DND-41 (cell line): Measurements from ENCODE around the gene TBRG1.

Source experiments
- ATAC-seq: fragments of 200-7000 bp; cut with Tn5 transposase; 3 replicates; pipeline ENCODE4 v1.9.1; 2021; ENCODE audit warnings: low read depth; ENCODE audit not compliant: insufficient read depth
- DNase-seq: peaks from one replicate; pipeline ENCODE4 v3.0.0-alpha.2; 2020
- H2AFZ ChIP-seq: 2 replicates; pipeline ENCODE4 v1.6.0; 2012; ENCODE audit warnings: low read depth, low read length
- H3K27ac ChIP-seq: 2 replicates; pipeline ENCODE4 v1.5.1; 2012; ENCODE audit warnings: low read length, inconsistent platforms
- H3K27me3 ChIP-seq: fragments of 200-600 bp; sonication (generic); 2 replicates; pipeline ENCODE4 v1.6.0; 2012; ENCODE audit warnings: low read length, mild to moderate bottlenecking, inconsistent platforms; ENCODE audit not compliant: insufficient read depth, poor library complexity
- H3K36me3 ChIP-seq: 2 replicates; pipeline ENCODE4 v1.5.1; 2012; ENCODE audit warnings: low read length, inconsistent platforms; ENCODE audit not compliant: insufficient read depth
- H3K4me1 ChIP-seq: 2 replicates; pipeline ENCODE4 v1.5.1; 2012; ENCODE audit warnings: mild to moderate bottlenecking, low read length; ENCODE audit not compliant: insufficient read depth
- H3K4me2 ChIP-seq: 2 replicates; pipeline ENCODE4 v1.6.0; 2012; ENCODE audit warnings: mild to moderate bottlenecking, moderate library complexity, low read length, inconsistent platforms; ENCODE audit not compliant: insufficient read depth
- H3K4me3 ChIP-seq, 2 experiments: fragments of 200-600 bp in 1 of 2; shearing (Covaris generic) in 1 of 2; 2 replicates each; pipeline ENCODE4 v1.5.1; 2012 to 2016; ENCODE audit warnings: inconsistent platforms in 2 of 2, low read length in 2 of 2, mild to moderate bottlenecking in 2 of 2, low read depth in 1 of 2, moderate library complexity in 1 of 2
- H3K79me2 ChIP-seq: 2 replicates; pipeline ENCODE4 v1.6.0; 2012; ENCODE audit warnings: low read length, inconsistent platforms; ENCODE audit not compliant: insufficient read depth
- H3K9ac ChIP-seq: 2 replicates; pipeline ENCODE4 v1.6.0; 2012; ENCODE audit warnings: low read depth, mild to moderate bottlenecking, inconsistent platforms, low read length, moderate library complexity
- H3K9me3 ChIP-seq: 2 replicates; pipeline ENCODE4 v1.5.1; 2012; ENCODE audit warnings: low read length, moderate library complexity, mild to moderate bottlenecking, inconsistent platforms; ENCODE audit not compliant: insufficient read depth, severe bottlenecking
- H4K20me1 ChIP-seq: 2 replicates; pipeline ENCODE4 v1.6.0; 2012; ENCODE audit warnings: low read length; ENCODE audit not compliant: insufficient read depth
- EZH2 ChIP-seq: IDR thresholded peaks from 3 replicates; pipeline ENCODE4 v1.6.1; 2012; ENCODE audit warnings: borderline replicate concordance, low read depth, mild to moderate bottlenecking, moderate library complexity, low read length, inconsistent platforms; ENCODE audit not compliant: severe bottlenecking
- TF ChIP-seq, protein P1 (sequence below): IDR thresholded peaks from 2 replicates; pipeline ENCODE4 v1.5.1; 2012; ENCODE audit warnings: borderline replicate concordance, low read length, moderate library complexity, mild to moderate bottlenecking; ENCODE audit not compliant: poor library complexity, severe bottlenecking; ENCODE audit errors: extremely low read depth

The TBRG1 gene

DNA sequence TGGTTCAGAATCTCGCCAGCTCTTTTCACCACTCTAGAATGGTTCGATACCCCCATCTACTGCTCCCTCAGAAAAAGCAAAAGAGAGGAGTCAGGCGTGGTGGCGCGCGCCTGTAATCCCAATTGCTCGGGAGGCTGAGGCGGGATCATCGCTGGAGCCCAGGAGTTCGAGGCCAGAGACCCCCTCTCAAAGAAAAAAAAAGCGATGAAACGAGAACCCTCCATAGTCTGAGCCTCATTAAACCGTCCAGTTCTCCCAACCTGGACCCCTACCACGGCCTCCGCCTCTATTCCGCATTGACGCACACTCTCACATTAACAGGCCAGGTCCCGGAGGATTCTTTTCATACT, 51.5 kb downstream of the TBRG1 start:
- Histone ChIP-seq H3K27me3 (no peaks in the 10 kb centered on the region), H3K9ac (no peak overlapping the region), H3K9me3 (no peaks in the 10 kb centered on the region), H2AFZ (no peak overlapping the region), H3K27ac (no peak overlapping the region), H4K20me1 (no peaks in the 10 kb centered on the region), H3K4me3 (no peak overlapping the region), H3K4me2 (no peak overlapping the region), H3K79me2 (no peaks in the 10 kb centered on the region), H3K4me1 (no peaks in the 10 kb centered on the region), H3K36me3 (no peaks in the 10 kb centered on the region)
- TF ChIP-seq EZH2, result no peak
- TF ChIP-seq, protein P1, sequence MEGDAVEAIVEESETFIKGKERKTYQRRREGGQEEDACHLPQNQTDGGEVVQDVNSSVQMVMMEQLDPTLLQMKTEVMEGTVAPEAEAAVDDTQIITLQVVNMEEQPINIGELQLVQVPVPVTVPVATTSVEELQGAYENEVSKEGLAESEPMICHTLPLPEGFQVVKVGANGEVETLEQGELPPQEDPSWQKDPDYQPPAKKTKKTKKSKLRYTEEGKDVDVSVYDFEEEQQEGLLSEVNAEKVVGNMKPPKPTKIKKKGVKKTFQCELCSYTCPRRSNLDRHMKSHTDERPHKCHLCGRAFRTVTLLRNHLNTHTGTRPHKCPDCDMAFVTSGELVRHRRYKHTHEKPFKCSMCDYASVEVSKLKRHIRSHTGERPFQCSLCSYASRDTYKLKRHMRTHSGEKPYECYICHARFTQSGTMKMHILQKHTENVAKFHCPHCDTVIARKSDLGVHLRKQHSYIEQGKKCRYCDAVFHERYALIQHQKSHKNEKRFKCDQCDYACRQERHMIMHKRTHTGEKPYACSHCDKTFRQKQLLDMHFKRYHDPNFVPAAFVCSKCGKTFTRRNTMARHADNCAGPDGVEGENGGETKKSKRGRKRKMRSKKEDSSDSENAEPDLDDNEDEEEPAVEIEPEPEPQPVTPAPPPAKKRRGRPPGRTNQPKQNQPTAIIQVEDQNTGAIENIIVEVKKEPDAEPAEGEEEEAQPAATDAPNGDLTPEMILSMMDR, result no peak
- ATAC-seq (no peak), DNase-seq (no peak)

DNA sequence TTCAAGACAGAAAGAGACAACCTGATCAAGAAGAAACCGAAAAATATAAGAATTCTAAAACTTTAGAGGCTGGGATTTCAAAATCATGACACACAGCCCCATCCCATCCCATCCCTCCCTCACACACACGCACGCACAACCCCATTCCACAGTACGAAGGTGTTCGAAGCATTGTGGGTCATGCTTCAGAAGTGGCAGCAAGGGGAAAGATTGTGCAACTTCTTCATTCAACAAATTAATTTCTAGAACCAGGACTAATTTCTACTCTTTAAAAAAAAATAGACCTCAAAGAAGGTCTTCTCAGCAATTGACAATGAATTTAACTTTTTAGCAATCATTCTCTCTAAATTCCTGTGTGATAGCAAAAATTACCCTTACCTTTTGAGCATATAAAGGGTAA, 51.9 kb downstream of the TBRG1 start:
- H3K4me2 ChIP-seq, result no peak overlapping the region
- H3K27me3 ChIP-seq, result peaks cover 3% of the 10 kb centered on the region
- H3K79me2 ChIP-seq, result no peaks in the 10 kb centered on the region
- H3K27ac ChIP-seq, result no peak overlapping the region
- H3K9me3 ChIP-seq, result no peaks in the 10 kb centered on the region
- no peak for TF ChIP-seq EZH2
- TF ChIP-seq, protein P1, result no peak
- H3K9ac ChIP-seq, result no peak overlapping the region
- no peaks in the 10 kb centered on the region for H3K4me1 ChIP-seq
- ATAC-seq (no peak), DNase-seq (no peak)
- no peak overlapping the region for H2AFZ ChIP-seq
- no peak overlapping the region for H3K4me3 ChIP-seq
- no peaks in the 10 kb centered on the region for H4K20me1 ChIP-seq
- H3K36me3 ChIP-seq, result no peaks in the 10 kb centered on the region

DNA sequence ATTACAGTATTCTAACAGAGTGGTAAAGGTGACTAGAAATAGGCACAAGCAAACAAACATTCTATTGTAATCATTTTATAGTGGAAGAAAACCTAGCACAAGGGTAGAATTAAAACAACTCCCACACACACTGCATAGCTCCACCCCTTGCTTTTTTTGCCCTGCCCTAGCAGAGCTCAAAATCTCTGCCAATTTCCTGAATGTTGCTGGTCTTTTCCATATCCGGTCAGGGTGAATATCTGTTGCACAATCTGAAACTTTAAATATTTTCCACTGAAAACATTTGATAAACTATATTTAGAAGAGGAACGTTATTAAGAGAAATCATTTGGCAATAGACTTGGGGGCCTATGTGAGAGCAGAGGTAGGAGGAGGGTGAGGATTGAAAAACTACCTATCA, 53.7 kb downstream of the TBRG1 start:
- ATAC-seq (no peak), DNase-seq (no peak)
- Histone ChIP-seq H3K79me2 (no peaks in the 10 kb centered on the region), H3K4me1 (no peaks in the 10 kb centered on the region), H4K20me1 (no peaks in the 10 kb centered on the region), H3K27ac (no peak overlapping the region), H3K9ac (no peak overlapping the region), H3K27me3 (peaks cover 3% of the 10 kb centered on the region), H3K4me2 (no peak overlapping the region), H2AFZ (no peak overlapping the region), H3K9me3 (no peaks in the 10 kb centered on the region), H3K36me3 (no peaks in the 10 kb centered on the region), H3K4me3 (no peak overlapping the region)
- no peak for TF ChIP-seq EZH2
- TF ChIP-seq, protein P1, result no peak

DNA sequence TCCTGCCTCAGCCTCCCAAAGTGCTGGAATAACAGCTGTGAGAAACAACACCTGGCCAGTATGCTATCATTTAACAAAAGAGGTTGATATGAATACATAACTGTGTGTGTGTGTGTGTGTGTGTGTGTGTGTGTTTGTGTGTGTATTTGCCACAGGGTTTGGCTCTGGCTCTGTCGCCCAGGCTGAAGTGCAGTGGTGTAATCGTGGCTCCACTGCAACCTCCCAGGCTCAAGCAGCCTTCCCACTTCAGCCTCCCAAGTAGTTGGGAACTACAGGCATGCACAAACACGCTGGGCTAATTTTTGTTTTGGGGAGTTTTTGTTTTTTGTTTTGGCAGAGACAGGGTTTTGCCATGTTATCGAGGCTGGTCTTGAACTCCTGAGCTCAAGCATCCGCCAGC, 55.8 kb downstream of the TBRG1 start:
- TF ChIP-seq, protein P1, result no peak
- TF ChIP-seq EZH2, result no peak

More for the DNA sequence above, 55.8 kb downstream of the TBRG1 start:
- Histone ChIP-seq H3K4me3 (no peak overlapping the region), H3K27me3 (peaks cover 3% of the 10 kb centered on the region), H3K4me1 (no peaks in the 10 kb centered on the region), H3K9me3 (peaks cover 3% of the 10 kb centered on the region), H3K4me2 (no peak overlapping the region), H3K79me2 (no peaks in the 10 kb centered on the region), H3K9ac (no peak overlapping the region), H4K20me1 (no peaks in the 10 kb centered on the region), H3K27ac (no peak overlapping the region), H2AFZ (no peak overlapping the region), H3K36me3 (no peaks in the 10 kb centered on the region)
- no peak for DNase-seq
- no peak for ATAC-seq
